SU-DHL-6 (cell line): Measurements from ENCODE around the gene NDUFS7.

ENCODE experiments used
- H2AFZ ChIP-seq: fragments of 200-600 bp; sonication (generic); 2 replicates; pipeline ENCODE4 v1.6.1; 2014; ENCODE audit warnings: low read depth, mild to moderate bottlenecking, moderate library complexity, mixed read lengths, antibody characterized with exemption, low read length; ENCODE audit not compliant: severe bottlenecking
- H3F3A ChIP-seq: fragments of 200-600 bp; shearing (Covaris generic); 2 replicates; pipeline ENCODE4 v1.6.0; 2016; ENCODE audit warnings: antibody characterized with exemption, mild to moderate bottlenecking; ENCODE audit not compliant: insufficient read depth
- H3K27ac ChIP-seq: fragments of 200-600 bp; sonication (generic); 2 replicates; pipeline ENCODE4 v1.5.1; 2016; ENCODE audit warnings: low read depth, mild to moderate bottlenecking, low read length, moderate library complexity, mixed read lengths
- H3K27me3 ChIP-seq: fragments of 200-600 bp; sonication (generic), shearing (Covaris generic); 2 replicates; pipeline ENCODE4 v1.6.0; 2014; ENCODE audit warnings: mild to moderate bottlenecking, low read length
- H3K36me3 ChIP-seq: fragments of 200-600 bp; sonication (generic); 2 replicates; pipeline ENCODE4 v1.6.1; 2014; ENCODE audit warnings: mild to moderate bottlenecking, low read length, mixed read lengths
- H3K4me2 ChIP-seq: fragments of 300-600, 200-600 bp; shearing (Covaris generic), sonication (generic); 2 replicates; pipeline ENCODE4 v1.6.0; 2014; ENCODE audit warnings: low read length, low read depth, mild to moderate bottlenecking; ENCODE audit not compliant: poor library complexity, severe bottlenecking
- H3K4me3 ChIP-seq: fragments of 200-600 bp; sonication (generic); 2 replicates; pipeline ENCODE4 v1.5.1; 2014; ENCODE audit warnings: antibody characterized with exemption, low read length, mild to moderate bottlenecking, mixed read lengths; ENCODE audit not compliant: insufficient read depth, poor library complexity, severe bottlenecking
- H3K79me2 ChIP-seq: fragments of 200-600 bp; sonication (generic); 2 replicates; pipeline ENCODE4 v1.6.1; 2014; ENCODE audit warnings: mild to moderate bottlenecking, low read length, moderate library complexity; ENCODE audit not compliant: insufficient read depth
- H3K9ac ChIP-seq: fragments of 200-600 bp; sonication (generic); 2 replicates; pipeline ENCODE4 v1.7.0; 2014; ENCODE audit warnings: mild to moderate bottlenecking, low read length
- H3K9me2 ChIP-seq: fragments of 200-600 bp; sonication (generic); replicated peaks from 2 replicates; pipeline ENCODE4 v1.6.1; 2014; ENCODE audit warnings: low read length; ENCODE audit not compliant: insufficient read depth
- H3K9me3 ChIP-seq: fragments of 200-600 bp; sonication (generic); 2 replicates; pipeline ENCODE4 v1.6.1; 2014; ENCODE audit warnings: low read length, mixed read lengths; ENCODE audit not compliant: insufficient read depth
- H4K20me1 ChIP-seq: fragments of 200-600 bp; sonication (generic); 2 replicates; pipeline ENCODE4 v1.6.1; 2014; ENCODE audit warnings: low read depth, mild to moderate bottlenecking, antibody characterized with exemption, low read length, moderate library complexity, mixed read lengths
- CTCF ChIP-seq: fragments of 200-600 bp; sonication (generic); IDR thresholded peaks from one replicate; pipeline ENCODE4 v1.5.1; 2017; ENCODE audit warnings: antibody characterized with exemption, mild to moderate bottlenecking, low read length, moderate library complexity; ENCODE audit not compliant: insufficient read depth, poor library complexity, severe bottlenecking
- EZH2phosphoT487 ChIP-seq: fragments of 200-600 bp; sonication (generic), shearing (Covaris generic); conservative IDR thresholded peaks from 2 replicates; pipeline ENCODE4 v1.6.1; 2018; ENCODE audit warnings: mild to moderate bottlenecking, antibody characterized with exemption, low read length, moderate library complexity, mixed read lengths

The NDUFS7 gene

GRCh38 chr19:1424192-1424955 lies 40.7 kb downstream of the NDUFS7 start:
- Histone ChIP-seq H4K20me1 (peaks cover 5% of the 10 kb centered on the region; the same call in 1 of the 2 replicates), H3K27ac (no peak overlapping the region), H3K4me2 (no peak overlapping the region), H3K9ac (no peak overlapping the region), H3K4me3 (no peak overlapping the region), H3K27me3 (no peaks in the 10 kb centered on the region), H3K79me2 (peaks cover 21% of the 10 kb centered on the region), H2AFZ (no peak overlapping the region), H3K9me3 (no peaks in the 10 kb centered on the region), H3K9me2 (no peaks in the 10 kb centered on the region), H3F3A (no peaks in the 10 kb centered on the region), H3K36me3 (peaks cover 8% of the 10 kb centered on the region; the same call in 1 of the 2 replicates)
- TF ChIP-seq CTCF (no peak), EZH2phosphoT487 (no peak)

- Histone ChIP-seq H2AFZ (no peak overlapping the region), H3K9me3 (no peaks in the 10 kb centered on the region), H3K79me2 (peaks cover 21% of the 10 kb centered on the region), H3K4me2 (no peak overlapping the region), H3K9me2 (no peaks in the 10 kb centered on the region), H3K27me3 (no peaks in the 10 kb centered on the region), H3F3A (no peaks in the 10 kb centered on the region), H3K9ac (no peak overlapping the region), H3K27ac (no peak overlapping the region), H3K4me3 (no peak overlapping the region), H3K36me3 (peaks cover 8% of the 10 kb centered on the region; the same call in 1 of the 2 replicates), H4K20me1 (peaks cover 5% of the 10 kb centered on the region; the same call in 1 of the 2 replicates)
- TF ChIP-seq CTCF (no peak), EZH2phosphoT487 (no peak)
Measured at GRCh38 chr19:1425102-1425837, 41.6 kb downstream of the NDUFS7 start.

- H3K79me2 ChIP-seq: peaks cover 21% of the 10 kb centered on the region
- no peaks in the 10 kb centered on the region for H3F3A ChIP-seq
- no peaks in the 10 kb centered on the region for H3K9me2 ChIP-seq
- H2AFZ ChIP-seq: no peak overlapping the region
- no peaks in the 10 kb centered on the region for H3K27me3 ChIP-seq
- TF ChIP-seq EZH2phosphoT487 (no peak), CTCF (no peak)
- no peaks in the 10 kb centered on the region for H3K9me3 ChIP-seq
- H3K36me3 ChIP-seq: peaks cover 8% of the 10 kb centered on the region; the same call in 1 of the 2 replicates
- no peak overlapping the region for H3K4me3 ChIP-seq
- H3K9ac ChIP-seq: no peak overlapping the region
- peaks cover 1% of the 10 kb centered on the region; the same call in 1 of the 2 replicates for H4K20me1 ChIP-seq
- no peak overlapping the region for H3K27ac ChIP-seq
- no peak overlapping the region for H3K4me2 ChIP-seq
Measured at GRCh38 chr19:1425902-1426301, 42.2 kb downstream of the NDUFS7 start.
